Activated T-cell treated with anti-CD3 and anti-CD28 coated beads, Interleukin-2, amount 50 U/mL, for 4 hours (primary cell): ENCODE measurements around the gene ZNF723. TPM values are rescaled to one million over a fixed set of nuclear protein-coding genes. Genes with fewer than 3 reads are reported as not detected.

ENCODE experiments used
- total RNA-seq, 3 donors: library from RNA; stranded (reverse); gene quantifications; one replicate each; pipeline ENCODE4 v1.2.1, GENCODE V29; 2021

ZNF723 gene
- total RNA-seq, 3 donors from 2014 or later = not detected

Other genes starting within 250 kb of the ZNF723 start
- 1 to 10 TPM; 2.9 to 3.7 (median 3.1) TPM for gene ZNF492, start 198.0 kb upstream of the ZNF723 start, total RNA-seq
- gene ZNF99, start 48.1 kb upstream of the ZNF723 start, total RNA-seq = not detected
- gene ZNF728, start 170.9 kb downstream of the ZNF723 start, total RNA-seq = not detected